Measurements from ENCODE around the gene TAF8.

The TAF8 gene

GRCh38 chr6:42100029-42100901, 49.9 kb downstream of the TAF8 start:
- DNase-seq = no peak

GRCh38 chr6:42101186-42101657, 50.9 kb downstream of the TAF8 start:
- DNase-seq = no peak

GRCh38 chr6:42103216-42103615, 52.9 kb downstream of the TAF8 start:
- DNase-seq = no peak

GRCh38 chr6:42103753-42104094, 53.4 kb downstream of the TAF8 start:
- no peak for DNase-seq

GRCh38 chr6:42104095-42104803, 53.9 kb downstream of the TAF8 start:
- DNase-seq = peak; percentile 75

GRCh38 chr6:42104804-42105125, 54.4 kb downstream of the TAF8 start:
- no peak for DNase-seq

GRCh38 chr6:42105156-42105648, 54.9 kb downstream of the TAF8 start:
- no peak for DNase-seq

GRCh38 chr6:42105709-42106108, 55.4 kb downstream of the TAF8 start:
- DNase-seq = no peak

- no peak for DNase-seq
Observed at GRCh38 chr6:42106112-42107023, 56.0 kb downstream of the TAF8 start.

- no peak for DNase-seq
Observed at GRCh38 chr6:42108071-42108470, 57.7 kb downstream of the TAF8 start.

- DNase-seq = no peak
Observed at GRCh38 chr6:42110683-42111082, 60.4 kb downstream of the TAF8 start.

GRCh38 chr6:42112351-42112750, 62.0 kb downstream of the TAF8 start:
- no peak for DNase-seq

GRCh38 chr6:42113936-42114636, 63.8 kb downstream of the TAF8 start:
- DNase-seq = no peak

GRCh38 chr6:42117843-42118161, 67.5 kb downstream of the TAF8 start:
- DNase-seq = no peak

- DNase-seq = no peak
Observed at GRCh38 chr6:42118162-42119001, 68.1 kb downstream of the TAF8 start.

GRCh38 chr6:42120895-42121865, 70.9 kb downstream of the TAF8 start:
- no peak for DNase-seq

GRCh38 chr6:42123379-42124103, 73.2 kb downstream of the TAF8 start:
- no peak for DNase-seq

GRCh38 chr6:42124223-42124836, 74.0 kb downstream of the TAF8 start:
- DNase-seq = no peak

GRCh38 chr6:42125231-42125630, 74.9 kb downstream of the TAF8 start:
- DNase-seq = no peak
